Stimulated activated CD8-positive, alpha-beta memory T cell treated with anti-CD3 and anti-CD28 coated beads, Interleukin-12 subunit alpha, Interleukin-12 subunit beta, amount 100 ng/mL, for 4 hours (primary cell): ENCODE results near the gene PACS2.

Source experiments
- DNase-seq: peaks from one replicate; pipeline ENCODE4 v3.0.0-alpha.2; 2020; ENCODE audit warnings: low read depth

Gene PACS2

DNA sequence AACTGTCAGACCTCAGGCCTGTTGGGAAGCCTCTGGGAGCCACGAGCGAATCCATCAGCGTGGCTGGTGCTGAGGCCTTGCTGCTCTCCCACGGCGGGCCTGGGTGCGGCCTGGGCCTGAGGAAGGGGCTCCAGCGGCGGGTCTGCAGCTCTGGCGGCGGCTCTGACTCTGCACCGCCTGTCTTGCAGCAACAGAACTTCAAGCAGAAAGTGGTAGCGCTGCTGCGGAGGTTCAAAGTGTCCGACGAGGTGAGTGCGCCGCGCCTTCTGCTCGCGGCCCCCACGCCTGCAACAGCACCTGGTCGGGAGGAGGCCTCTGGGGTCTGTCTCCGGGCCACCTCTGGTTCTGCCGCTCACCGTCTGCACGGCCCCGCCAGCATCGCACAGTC is 55.1 kb downstream of the PACS2 start:
- DNase-seq, result no peak

DNA sequence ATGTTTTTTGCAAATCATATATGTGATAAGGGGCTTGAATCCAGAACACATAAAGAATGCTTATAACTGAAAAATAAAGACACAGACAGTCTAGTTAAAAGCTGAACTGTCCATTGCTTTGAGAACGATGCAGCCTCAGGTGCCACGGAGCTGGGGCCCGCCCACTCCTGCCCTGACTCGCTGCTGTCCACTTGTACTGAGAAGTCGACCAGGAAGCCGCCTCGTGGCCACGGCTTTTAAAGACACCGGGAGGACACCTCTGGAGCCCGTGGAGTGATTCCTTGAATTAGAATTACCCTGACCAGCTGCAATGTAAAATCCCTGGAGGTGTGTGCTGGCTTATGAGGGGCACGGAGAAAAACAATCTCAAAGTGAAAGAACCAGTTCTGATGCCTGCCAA is 59.8 kb downstream of the PACS2 start:
- DNase-seq, result no peak

DNA sequence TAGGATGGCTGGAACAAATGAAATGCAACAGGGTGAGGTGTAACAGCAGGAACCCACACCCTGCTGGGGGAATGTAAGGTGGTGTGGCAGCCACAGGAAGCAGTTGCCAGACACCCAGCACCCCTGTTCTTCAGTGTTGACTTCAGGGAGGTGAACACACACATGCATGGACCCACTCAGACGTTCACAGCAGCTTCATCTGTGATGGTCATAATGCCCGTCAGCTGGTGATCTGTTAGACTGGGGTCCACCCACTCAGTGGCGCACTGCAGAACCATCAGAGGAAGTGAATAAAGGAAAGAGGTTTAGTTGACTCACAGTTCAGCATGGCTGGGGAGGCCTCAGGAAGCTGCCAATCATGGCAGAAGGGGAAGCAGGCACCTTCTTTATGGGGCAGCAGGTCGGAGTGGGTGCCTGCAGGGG is 61.1 kb downstream of the PACS2 start:
- DNase-seq, result peak; percentile 22

DNA sequence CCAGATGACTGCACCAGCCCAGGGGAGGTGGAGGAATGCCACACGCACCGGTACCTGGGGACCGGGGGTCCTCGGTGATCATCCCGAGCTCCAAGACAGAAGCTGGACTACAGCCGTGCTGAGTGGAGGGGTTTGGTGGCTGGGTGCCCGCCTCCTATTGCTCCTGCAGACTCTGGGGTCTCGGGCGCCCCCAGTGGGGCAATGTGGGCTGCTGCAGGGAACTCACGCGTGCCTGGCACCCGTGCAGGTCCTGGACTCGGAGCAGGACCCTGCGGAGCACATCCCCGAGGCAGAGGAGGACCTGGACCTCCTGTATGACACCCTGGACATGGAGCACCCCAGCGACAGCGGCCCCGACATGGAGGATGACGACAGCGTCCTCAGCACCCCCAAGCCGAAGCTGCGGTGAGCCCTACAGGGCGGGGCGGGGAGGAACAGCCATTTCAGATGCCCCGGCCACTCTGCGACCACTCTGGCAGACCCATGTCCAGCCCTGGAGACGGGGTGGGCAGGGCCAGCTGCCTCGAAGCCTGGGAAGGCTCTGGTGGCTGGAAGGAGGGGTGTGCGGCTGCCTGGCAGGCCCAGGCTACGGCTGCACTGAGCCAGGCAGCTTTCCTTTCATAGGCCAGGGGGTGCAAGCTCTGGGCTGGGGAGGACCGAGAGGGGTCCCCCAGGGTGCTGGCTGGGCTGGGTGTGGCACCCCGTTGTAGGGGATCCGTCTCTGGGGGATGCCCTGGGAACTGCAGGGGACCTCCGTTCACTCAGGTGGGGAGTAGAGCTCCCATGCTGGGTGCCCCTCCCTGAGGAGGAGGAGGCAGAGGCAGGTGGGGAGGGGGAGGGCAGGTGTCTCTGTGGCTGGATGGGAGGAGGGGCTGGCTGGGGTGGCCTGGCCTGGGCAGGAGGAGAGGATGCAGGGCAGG is 62.2 kb downstream of the PACS2 start:
- no peak for DNase-seq

DNA sequence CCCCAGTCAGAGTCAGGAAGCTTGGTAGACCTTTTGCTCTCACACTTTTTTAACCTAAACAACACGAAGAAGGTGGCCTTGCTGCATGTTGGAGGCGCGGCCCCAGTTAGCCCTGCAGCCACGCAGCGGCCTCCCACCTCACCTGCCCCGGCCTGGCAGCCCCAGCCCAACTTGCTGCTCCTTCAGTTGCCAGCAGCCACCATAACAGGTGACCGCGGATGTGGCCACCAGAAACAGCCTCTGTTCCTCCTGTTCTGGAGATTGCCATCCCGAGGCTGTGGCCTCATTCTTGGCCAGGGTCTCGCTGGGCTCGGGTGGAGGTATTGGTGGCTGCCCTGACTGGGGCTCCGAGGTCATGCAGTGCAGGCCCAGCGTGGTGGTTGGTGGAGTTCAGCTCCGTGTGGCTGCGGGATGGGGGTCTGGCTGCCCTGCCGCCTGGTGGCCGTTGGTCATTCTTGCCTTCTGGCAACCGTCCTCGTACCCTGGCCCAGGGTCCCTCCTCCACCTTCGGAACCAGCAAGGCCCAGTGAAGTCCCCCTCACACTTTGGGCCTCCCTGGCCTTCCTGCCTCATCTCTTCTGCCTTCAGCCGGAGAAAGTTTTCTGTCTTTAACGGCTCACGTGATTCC is 63.1 kb downstream of the PACS2 start:
- DNase-seq, result no peak

DNA sequence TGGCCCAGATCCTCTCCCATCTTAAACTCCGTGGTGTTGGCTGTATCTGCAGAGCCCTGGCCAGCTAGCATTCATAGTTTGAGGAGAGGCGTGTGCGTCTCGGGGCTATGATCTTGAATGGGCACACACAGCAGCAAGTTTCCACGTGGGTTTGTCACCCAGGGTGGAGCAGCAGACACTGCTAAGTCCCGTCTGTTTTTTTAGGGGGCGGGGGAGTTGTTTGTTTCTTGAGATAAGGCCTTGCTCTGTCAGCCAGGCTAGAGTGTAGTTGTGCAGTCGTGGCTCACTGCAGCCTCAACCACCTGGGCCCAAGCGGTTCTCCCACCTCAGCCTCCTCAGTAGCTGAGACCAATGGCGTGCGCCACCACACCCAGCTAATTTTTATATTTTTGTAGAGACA is 63.7 kb downstream of the PACS2 start:
- DNase-seq, result no peak

DNA sequence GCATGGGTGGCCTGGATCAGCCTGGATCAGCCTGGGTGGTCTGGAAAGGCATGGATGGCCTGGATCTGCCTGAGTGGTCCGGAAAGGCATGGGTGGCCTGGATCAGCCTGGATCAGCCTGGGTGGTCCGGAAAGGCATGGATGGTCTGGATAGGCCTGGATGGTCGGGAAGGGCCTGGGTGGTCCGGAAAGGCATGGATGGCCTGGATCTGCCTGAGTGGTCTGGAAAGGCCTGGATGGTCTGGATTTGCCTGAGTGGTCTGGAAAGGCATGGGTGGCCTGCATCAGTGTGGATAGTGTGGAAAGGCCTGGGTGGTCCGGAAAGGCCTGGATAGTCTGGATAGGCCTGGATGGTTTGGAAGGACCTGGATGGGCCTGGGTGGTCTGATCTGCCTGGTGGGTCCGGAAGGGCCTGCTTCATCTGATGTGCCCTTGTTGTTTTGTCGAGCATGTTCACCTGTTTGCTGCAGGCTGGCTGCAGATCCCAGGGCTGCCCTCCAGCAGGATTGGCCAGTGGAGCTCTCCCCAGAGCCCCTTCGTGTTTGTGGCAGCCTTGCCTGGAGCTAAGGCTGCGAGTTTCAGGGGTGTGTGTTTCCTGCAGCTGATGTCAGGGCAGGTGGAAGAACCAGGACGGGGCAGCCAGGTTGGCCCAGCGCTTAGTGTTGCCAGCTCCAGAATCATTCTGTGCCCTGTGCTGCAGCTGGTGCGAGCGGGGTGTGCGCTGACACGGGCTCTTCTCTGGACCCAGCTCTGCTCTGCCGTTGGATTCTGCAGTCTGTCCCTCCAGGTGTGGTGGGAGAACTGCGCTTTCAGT is 64.5 kb downstream of the PACS2 start:
- DNase-seq, result no peak

DNA sequence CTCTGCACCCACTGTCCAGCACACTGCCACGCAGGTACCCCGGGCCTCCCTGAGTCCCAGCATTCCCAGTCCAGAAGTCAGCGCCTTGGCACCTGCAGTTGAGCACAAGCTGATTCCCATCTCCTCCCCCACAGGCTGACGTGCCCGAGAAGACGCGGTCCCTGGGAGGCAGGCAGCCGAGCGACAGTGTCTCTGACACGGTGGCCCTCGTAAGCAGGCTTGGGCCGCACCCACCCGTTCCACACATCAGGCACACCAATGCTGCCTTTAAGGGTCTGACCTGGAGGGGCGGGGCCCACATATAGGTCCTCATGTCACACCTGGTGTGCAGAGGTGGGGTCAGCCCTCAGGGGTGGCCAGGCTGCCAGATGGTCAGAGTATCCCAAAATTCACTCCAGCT is 65.4 kb downstream of the PACS2 start:
- no peak for DNase-seq

DNA sequence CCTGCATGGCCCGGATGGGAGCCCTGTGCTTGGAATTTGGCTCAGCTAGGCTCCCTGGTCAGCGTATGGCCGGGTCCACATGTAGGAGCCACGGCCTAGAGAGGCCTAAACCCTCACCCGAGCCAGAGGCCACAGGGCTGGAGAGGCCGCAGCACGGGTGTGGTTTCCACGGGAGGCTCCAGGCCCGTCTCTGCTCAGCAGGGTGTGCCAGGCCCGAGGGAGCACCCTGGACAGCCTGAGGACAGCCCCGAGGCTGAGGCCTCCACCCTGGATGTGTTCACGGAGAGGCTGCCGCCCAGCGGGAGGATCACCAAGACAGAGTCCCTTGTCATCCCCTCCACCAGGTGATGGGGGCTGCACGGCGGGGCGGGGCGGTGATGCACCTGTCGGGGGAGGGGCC is 66.2 kb downstream of the PACS2 start:
- no peak for DNase-seq

DNA sequence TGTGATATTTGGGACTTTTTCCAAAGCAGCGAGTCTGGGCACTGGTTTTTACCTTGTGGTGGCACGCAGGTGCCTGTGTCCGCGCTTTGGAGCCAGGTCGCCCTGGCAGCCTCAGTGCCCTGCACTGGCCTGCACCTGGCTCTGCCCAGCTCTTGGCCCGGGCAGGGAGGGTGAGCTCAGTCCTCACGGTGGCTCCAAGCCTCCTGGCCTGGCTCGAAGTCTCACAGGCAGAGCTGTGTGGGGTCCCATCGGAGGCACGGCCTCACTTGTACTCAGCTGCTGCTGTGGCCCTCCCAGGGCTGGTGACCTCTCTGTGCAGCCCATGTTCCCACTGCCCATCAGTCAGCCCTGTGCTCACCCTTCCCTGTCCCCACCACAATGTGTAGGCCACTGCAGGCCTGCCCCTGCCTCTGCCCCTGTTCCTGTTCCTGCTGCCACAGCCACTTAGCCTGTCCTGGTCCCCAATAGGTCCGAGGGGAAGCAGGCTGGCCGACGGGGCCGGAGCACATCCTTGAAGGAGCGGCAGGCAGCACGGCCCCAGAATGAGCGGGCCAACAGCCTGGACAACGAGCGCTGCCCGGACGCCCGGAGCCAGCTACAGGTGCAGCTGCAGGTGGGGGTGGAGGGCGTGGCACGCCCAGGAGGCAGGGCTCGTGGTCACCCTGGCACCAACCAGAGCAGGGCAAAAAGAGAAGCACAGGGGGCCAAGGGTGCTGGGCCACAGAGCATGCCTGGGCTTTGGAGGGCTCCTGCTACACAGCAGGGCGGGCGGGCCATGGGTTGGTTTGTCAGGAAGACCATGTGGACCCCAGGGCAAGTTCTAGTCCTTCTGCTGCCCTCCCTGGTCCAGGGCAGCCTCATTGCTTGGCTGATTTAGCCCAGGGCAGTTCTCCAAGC is 67.1 kb downstream of the PACS2 start:
- no peak for DNase-seq

DNA sequence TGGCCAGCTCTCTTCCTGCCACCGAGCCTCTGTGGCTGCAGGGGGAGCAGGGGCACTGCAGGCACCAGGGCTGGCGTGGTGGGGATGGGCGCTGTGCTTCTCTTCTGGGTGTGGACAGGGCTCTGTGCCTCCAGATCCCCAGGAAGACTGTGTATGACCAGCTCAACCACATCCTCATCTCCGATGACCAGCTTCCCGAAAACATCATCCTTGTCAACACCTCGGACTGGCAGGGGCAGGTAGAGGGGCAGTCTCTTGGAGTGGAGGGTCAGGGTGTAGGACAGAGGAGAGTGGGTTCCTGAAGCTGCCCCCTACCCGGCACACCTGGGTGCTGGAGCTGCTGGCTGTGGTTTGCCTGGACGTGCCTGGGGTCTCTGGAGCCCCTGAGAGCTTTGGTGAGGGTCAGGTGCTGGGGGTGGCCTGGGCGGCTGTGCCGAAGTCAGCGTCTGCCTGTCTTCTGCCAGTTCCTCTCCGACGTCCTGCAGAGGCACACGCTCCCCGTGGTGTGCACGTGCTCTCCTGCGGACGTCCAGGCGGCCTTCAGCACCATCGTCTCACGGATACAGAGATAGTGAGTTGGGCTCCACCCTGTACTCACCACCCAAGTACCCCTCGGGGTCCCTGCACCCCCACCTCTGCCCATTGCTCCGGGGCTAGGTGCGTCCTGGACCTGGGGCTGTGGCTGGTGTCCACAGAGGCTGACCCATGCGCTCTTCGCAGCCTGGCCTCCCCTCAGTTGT is 68.0 kb downstream of the PACS2 start:
- DNase-seq, result no peak

DNA sequence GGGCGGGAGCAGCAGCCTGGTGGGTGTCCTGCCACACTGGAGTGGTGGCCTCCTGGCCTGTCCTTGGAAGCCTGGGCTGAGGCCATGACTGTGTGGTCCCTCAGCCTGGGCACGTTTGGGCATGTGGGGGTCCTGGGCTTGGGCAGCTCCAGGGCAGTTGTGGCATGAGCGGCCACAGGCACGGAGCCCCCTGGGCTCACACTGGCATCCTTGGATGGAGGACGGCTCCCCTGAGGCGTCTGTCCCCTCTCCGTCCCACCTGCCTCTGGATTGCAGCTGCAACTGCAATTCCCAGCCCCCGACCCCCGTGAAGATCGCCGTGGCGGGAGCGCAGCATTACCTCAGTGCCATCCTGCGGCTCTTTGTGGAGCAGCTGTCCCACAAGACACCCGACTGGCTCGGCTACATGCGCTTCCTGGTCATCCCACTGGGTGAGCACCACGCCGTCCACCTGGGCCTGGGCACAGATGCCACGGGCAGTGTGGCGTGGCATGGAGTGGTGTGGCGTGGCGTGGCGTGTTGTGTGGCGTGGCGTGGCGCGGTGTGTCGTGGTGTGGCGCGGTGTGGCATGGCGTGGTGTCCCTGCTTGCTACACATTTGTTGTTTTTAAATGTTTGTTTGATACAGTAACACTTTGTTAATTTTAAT is 68.7 kb downstream of the PACS2 start:
- DNase-seq, result no peak

DNA sequence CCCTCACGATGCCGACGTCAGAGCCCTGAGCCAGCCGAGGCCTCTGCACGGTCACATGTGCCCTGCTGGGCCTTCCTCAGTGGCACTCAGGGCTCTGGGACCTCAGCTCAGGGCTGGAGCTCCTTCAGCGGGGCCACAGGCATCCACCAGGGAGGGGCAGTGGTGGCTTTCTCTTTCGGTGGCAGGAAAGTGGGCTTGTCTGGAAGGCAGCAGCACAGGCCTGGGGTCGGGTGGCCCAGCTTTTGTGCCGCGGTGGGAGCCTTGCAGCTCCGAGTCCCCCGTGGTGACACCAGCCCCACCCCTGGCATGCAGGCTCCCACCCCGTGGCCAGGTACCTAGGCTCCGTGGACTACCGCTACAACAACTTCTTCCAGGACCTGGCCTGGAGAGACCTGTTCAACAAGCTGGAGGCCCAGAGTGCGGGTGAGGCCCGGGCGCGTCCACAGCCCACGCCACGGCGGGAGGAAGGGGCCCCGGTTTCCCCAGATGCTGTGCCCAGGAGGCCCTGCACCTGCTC is 69.6 kb downstream of the PACS2 start:
- DNase-seq, result no peak

DNA sequence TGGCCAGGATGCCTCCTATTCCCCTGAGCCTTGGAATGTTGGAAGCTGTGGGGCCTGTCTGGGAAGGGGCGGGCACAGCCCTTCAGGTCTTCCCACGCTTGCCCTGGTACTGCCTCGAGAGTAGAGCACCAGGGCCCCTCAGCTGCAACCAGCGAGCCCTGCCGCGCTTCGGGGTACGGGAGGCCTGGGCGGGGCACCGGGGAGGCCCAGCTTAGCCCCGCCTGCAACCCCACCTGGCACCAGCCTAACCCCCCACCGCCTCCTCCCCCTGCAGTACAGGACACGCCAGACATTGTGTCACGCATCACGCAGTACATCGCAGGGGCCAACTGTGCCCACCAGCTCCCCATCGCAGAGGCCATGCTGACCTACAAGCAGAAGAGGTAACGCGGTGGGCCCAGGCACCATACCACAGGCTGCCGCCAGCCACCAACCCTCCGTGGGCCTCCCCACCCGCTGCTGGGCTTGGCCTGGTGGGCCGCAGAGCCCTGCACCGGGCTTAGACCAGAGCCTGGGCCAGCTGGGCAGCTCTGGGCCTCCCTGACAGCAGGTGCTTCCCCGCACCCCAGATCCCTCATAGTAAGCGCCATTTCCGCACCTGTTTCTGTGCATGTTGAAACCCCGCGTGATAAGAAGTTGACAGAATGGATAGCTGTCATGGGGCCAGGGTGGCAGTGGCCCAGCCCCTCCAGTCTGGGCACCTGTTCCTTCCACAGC is 70.2 kb downstream of the PACS2 start:
- DNase-seq, result no peak

DNA sequence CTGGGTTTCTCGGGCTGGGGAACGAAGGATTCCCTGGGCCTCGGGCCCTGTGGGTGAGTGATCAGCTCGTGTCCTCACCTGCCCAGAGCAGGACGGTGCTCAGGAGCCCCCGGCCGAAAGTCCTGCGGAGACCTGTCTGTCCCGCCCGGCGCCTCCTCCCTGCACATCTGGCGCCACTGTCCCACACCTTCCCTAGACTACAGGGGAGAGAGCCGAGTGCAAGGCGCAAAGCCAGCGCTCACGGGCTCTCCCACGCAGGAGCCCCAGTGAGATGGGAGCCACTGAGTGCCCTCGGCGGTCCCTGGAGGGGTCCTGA is 70.7 kb downstream of the PACS2 start:
- no peak for DNase-seq

DNA sequence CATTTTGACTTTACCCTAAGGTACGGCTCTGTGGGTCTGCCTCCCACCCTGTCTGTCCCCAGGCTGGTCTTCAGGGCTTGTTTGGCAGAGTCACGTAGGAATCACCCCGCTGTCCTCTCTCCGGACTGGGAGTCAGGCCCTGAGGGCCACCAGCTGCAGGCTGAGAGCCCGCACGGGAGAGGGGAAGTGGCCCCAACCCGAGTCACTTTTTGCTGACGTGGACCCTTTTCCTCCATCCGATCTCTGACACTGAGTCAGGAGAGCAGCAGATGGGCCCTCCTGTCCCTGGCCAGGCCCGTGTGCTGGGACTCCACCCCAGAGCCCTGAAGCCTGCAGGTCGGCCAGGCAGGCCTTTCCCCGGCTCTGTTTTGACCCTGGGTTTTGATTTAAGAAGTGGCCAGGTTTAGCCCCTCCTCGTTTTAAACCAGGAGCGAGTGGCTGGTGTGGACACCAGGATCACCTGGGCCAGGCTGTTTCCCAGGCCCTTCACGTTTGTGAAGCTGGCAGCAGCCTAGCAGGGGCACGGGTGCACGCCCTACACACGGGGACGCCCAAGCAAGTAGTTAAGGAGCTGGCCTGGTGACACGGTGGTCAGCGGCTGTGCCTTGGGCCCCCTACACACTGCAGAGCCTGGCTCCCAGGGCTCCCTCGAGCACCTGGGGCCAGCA is 71.3 kb downstream of the PACS2 start:
- DNase-seq, result no peak

DNA sequence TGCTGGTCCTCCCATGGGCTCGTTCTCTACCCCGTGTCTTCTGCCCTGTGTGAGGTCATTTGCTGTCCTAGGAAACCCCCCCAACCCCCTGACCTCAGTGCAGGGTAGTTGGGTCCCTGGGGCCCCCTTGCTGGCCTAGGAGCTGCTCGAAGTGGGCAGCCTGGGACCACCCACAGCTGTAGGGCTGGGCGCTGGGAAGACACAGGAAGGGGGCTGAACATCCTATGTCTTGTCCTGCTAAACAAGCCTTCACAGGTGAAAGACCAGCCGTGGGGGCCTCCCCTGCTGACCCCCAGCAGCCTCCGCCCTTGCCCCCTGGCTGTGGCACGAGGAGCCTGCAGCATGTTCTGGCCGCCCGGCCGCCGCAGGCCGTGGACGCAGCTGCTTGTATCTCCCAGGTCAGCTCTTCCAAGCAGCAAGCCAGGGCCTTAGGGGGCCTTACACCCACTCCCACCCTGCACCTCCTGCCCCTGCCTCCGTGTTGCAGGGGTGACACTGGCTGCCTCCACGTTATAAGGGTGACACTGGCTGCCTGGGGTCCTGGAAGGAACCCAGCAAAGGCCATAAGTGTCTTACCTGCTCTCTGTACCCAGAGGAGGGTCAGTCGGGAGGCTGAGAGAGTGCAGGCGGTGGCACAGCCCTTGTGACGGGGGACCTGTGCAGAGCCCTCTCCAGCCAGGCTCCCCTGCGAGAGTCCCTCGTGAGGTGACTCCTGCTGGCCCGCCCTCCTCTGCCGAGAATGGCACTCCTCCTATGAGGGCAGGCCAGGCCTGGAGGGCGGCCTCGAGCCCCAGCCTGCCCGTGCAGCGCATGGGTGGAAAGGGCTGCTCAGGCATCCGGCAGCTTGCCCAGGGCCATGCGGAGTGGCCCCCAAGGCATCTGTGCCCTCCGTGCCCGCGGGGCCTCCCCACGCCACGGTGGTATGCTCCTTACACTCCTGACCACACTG is 72.3 kb downstream of the PACS2 start:
- no peak for DNase-seq

DNA sequence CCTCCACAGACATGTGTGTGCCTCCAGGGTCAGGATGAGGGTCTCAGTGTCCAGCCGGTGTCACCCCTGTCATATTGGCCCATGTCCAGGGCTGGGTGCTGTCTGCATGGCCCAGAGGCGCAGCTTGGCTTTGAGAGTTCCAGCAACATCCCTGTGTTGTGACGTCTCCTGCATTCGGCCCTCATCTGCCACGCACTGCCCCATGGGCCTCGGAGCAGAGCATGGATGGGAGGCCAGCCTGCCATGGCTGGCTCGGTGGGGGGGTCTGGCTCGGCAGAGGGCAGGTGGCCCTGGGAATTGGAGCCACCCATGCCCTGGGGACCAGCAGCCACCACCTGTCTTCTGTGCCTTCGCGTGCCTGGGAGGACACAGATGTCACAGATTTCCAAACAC is 73.0 kb downstream of the PACS2 start:
- no peak for DNase-seq
